HG03354 (cell line): Measurements from ENCODE around the gene ZFPM1.

ENCODE experiments used
- ATAC-seq: cut with Tn5 transposase; IDR thresholded peaks from one replicate; pipeline ENCODE4 v1.9.1; 2021; ENCODE audit warnings: mild to moderate bottlenecking; ENCODE audit not compliant: unreplicated experiment, poor library complexity, severe bottlenecking

The ZFPM1 gene

GRCh38 chr16:88548131-88548874, 95.2 kb downstream of the ZFPM1 start:
- no peak for ATAC-seq

- ATAC-seq: no peak
Measured at GRCh38 chr16:88548985-88549384, 95.9 kb downstream of the ZFPM1 start.

GRCh38 chr16:88549671-88550245, 96.7 kb downstream of the ZFPM1 start:
- no peak for ATAC-seq

- no peak for ATAC-seq
Measured at GRCh38 chr16:88550246-88550661, 97.2 kb downstream of the ZFPM1 start.

- ATAC-seq: no peak
Measured at GRCh38 chr16:88552166-88552565, 99.1 kb downstream of the ZFPM1 start.

GRCh38 chr16:88552815-88553214, 99.7 kb downstream of the ZFPM1 start:
- ATAC-seq: no peak

GRCh38 chr16:88553739-88554138, 100.7 kb downstream of the ZFPM1 start:
- ATAC-seq: no peak

- ATAC-seq: no peak
Measured at GRCh38 chr16:88554711-88555264, 101.7 kb downstream of the ZFPM1 start.

GRCh38 chr16:88556294-88556988, 103.4 kb downstream of the ZFPM1 start:
- ATAC-seq: no peak

GRCh38 chr16:88558457-88559442, 105.7 kb downstream of the ZFPM1 start:
- no peak for ATAC-seq

- no peak for ATAC-seq
Measured at GRCh38 chr16:88560714-88561484, 107.8 kb downstream of the ZFPM1 start.

GRCh38 chr16:88561485-88562359, 108.6 kb downstream of the ZFPM1 start:
- ATAC-seq: no peak

GRCh38 chr16:88566158-88566557, 113.1 kb downstream of the ZFPM1 start:
- ATAC-seq: no peak

GRCh38 chr16:88568710-88569613, 115.9 kb downstream of the ZFPM1 start:
- no peak for ATAC-seq

GRCh38 chr16:88569614-88569984, 116.5 kb downstream of the ZFPM1 start:
- ATAC-seq: peak; percentile 33

GRCh38 chr16:88569985-88570690, 117.1 kb downstream of the ZFPM1 start, which contains the start of gene ZC3H18:
ZC3H18 (plus strand) TSS chr16:88570403; CDS start chr16:88577124, 6,721 bp downstream.
- ATAC-seq: peak; percentile 77
